ENCODE results near the gene WWOX. TPM values are rescaled to one million over a fixed set of nuclear protein-coding genes. Genes with fewer than 3 reads are reported as not detected.

The WWOX gene
- total and polyA plus RNA-seq, 3 experiments from 2014 or later: 17.2 to 18.6 (median 18.2) TPM

DNA sequence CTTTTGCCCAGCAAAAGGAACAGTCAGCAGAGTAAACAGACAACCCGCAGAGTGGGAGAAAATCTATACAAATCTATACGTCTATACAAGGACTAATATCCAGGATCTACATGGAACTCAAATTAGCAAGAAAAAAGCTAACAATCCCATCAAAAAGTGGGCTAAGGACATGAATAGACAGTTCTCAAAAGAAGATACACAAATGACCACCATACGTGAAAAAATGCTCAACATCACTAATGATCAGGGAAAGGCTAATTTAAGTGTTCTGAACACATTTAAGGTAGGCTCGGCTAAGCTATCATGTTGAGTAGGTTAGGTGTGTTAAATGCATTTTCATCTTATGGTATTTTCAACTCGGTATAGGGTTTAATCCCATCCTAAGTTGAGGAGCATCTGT is 598.0 kb downstream of the WWOX start:
- Mint-ChIP-seq H3K36me3 (no peaks in the 10 kb centered on the region), H3K27me3 (no peaks in the 10 kb centered on the region), H3K27ac (no peak overlapping the region), H3K9me3 (no peaks in the 10 kb centered on the region), H3K4me3 (no peak overlapping the region), H3K4me1 (no peaks in the 10 kb centered on the region)
- H3K27me3 ChIP-seq (ENCODE audit: insufficient read depth, low read length, poor library complexity, severe bottlenecking): no peaks in the 10 kb centered on the region
- ChIA-PET CTCF (interaction anchor here (1.3 kb wide), 1 partner anchor 73 kb away, joined by 4 read pairs; no protein-coding TSS in a partner anchor), POLR2A (no interaction called here)
- H3K27ac ChIP-seq (ENCODE audit: low read depth, low read length): no peak overlapping the region
- H3K9me3 ChIP-seq (ENCODE audit: low read length): no peaks in the 10 kb centered on the region
- no peaks in the 10 kb centered on the region for H3K36me3 ChIP-seq (ENCODE audit: insufficient read depth, low read length)
- H3K4me3 ChIP-seq (ENCODE audit: low read length): no peak overlapping the region
- no peak for DNase-seq
- H3K4me1 ChIP-seq (ENCODE audit: insufficient read depth, low read length): no peaks in the 10 kb centered on the region

DNA sequence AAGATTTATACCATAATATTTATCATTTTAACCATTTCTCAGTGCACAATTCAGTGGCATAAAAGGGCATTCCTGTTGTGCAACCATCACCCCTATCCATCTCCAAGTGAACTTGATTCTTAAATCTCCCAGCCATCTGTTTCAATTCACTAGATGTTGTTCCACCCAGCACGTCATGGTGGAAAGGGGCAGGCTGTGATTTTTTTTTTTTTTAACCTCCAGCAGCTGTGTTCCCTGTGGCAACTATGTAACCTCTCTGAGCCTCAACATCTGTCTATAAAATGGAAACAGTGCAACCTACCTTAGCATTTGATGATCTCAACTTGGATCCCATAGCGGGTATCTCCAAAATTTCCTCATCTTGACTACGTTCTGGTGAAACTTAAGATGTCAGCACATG is 604.5 kb downstream of the WWOX start:
- DNase-seq: no peak
- H3K27me3 Mint-ChIP-seq: no peaks in the 10 kb centered on the region
- no peak overlapping the region for H3K27ac ChIP-seq (ENCODE audit: low read depth, low read length)

GRCh38 chr16:78704416-78704815 is 605.0 kb downstream of the WWOX start:
- H3K36me3 Mint-ChIP-seq: peaks cover 0 to 4% (median 1%) of the 10 kb centered on the region in 3 donors
- Histone ChIP-seq H3K36me3 (ENCODE audit: insufficient read depth, low read length) (no peaks in the 10 kb centered on the region), H3K9me3 (ENCODE audit: low read length) (no peaks in the 10 kb centered on the region), H3K27me3 (ENCODE audit: insufficient read depth, low read length, poor library complexity, severe bottlenecking) (no peaks in the 10 kb centered on the region), H3K4me1 (ENCODE audit: insufficient read depth, low read length) (no peaks in the 10 kb centered on the region), H3K4me3 (ENCODE audit: low read length) (no peak overlapping the region), H3K27ac (ENCODE audit: low read depth, low read length) (no peak overlapping the region)
- H3K4me3 Mint-ChIP-seq: no peak overlapping the region
- H3K27ac Mint-ChIP-seq: no peak overlapping the region
- DNase-seq: no peak
- POLR2A ChIA-PET: no interaction called here
- H3K4me1 Mint-ChIP-seq: peaks cover 7 to 14% (median 12%) of the 10 kb centered on the region in 3 donors
- CTCF ChIA-PET: interaction anchor here (2.4 to 3.4 kb wide), 2 partner anchors 66 to 67 kb away, joined by 11 to 35 read pairs; no protein-coding TSS in a partner anchor
- peaks cover 1 to 5% (median 2%) of the 10 kb centered on the region in 5 donors for H3K9me3 Mint-ChIP-seq
- no peaks in the 10 kb centered on the region for H3K27me3 Mint-ChIP-seq

More for the DNA sequence above, 604.5 kb downstream of the WWOX start:
- no peaks in the 10 kb centered on the region for H3K27me3 ChIP-seq (ENCODE audit: insufficient read depth, low read length, poor library complexity, severe bottlenecking)
- H3K36me3 Mint-ChIP-seq: peaks cover 0 to 4% (median 1%) of the 10 kb centered on the region in 3 donors
- ChIA-PET POLR2A (no interaction called here), CTCF (interaction anchor here (2.4 kb wide), 1 partner anchor 67 kb away, joined by 11 read pairs; no protein-coding TSS in a partner anchor)
- H3K4me1 ChIP-seq (ENCODE audit: insufficient read depth, low read length): no peaks in the 10 kb centered on the region
- H3K9me3 ChIP-seq (ENCODE audit: low read length): no peaks in the 10 kb centered on the region
- H3K27ac Mint-ChIP-seq: no peak overlapping the region
- no peak overlapping the region for H3K4me3 Mint-ChIP-seq
- H3K9me3 Mint-ChIP-seq: peaks cover 1 to 5% (median 2%) of the 10 kb centered on the region in 5 donors
- H3K4me1 Mint-ChIP-seq: peaks cover 7 to 14% (median 12%) of the 10 kb centered on the region in 3 donors
- H3K4me3 ChIP-seq (ENCODE audit: low read length): no peak overlapping the region
- no peaks in the 10 kb centered on the region for H3K36me3 ChIP-seq (ENCODE audit: insufficient read depth, low read length)

- Histone ChIP-seq H3K27me3 (ENCODE audit: insufficient read depth, low read length, poor library complexity, severe bottlenecking) (no peaks in the 10 kb centered on the region), H3K9me3 (ENCODE audit: low read length) (no peaks in the 10 kb centered on the region), H3K4me1 (ENCODE audit: insufficient read depth, low read length) (no peaks in the 10 kb centered on the region), H3K27ac (ENCODE audit: low read depth, low read length) (no peak overlapping the region), H3K36me3 (ENCODE audit: insufficient read depth, low read length) (no peaks in the 10 kb centered on the region), H3K4me3 (ENCODE audit: low read length) (no peak overlapping the region)
- H3K4me3 Mint-ChIP-seq: no peak overlapping the region
- H3K36me3 Mint-ChIP-seq: peaks cover 0 to 4% (median 1%) of the 10 kb centered on the region in 3 donors
- DNase-seq: peak in 2 of 5 donors; percentile 1 to 40
- H3K4me1 Mint-ChIP-seq: peaks cover 7 to 14% (median 12%) of the 10 kb centered on the region in 3 donors
- H3K9me3 Mint-ChIP-seq: peaks cover 1 to 5% (median 2%) of the 10 kb centered on the region in 5 donors
- H3K27me3 Mint-ChIP-seq: no peaks in the 10 kb centered on the region
- ChIA-PET POLR2A (interaction anchor here (0.5 to 1.2 kb wide), 3 partner anchors 17 to 896 kb away, joined by 3 to 4 read pairs (median 4); no protein-coding TSS in a partner anchor), CTCF (interaction anchor here (0.6 to 3.4 kb wide), 10 partner anchors 9 to 897 kb away, joined by 3 to 35 read pairs (median 4); partner anchors contain the start of gene MAF)
- no peak overlapping the region for H3K27ac Mint-ChIP-seq
These were observed 606.2 kb downstream of the WWOX start for GRCh38 chr16:78705694-78706093.

GRCh38 chr16:78706637-78707036 is 607.2 kb downstream of the WWOX start:
- no peak for DNase-seq
- Mint-ChIP-seq H3K9me3 (peaks cover 1 to 5% (median 2%) of the 10 kb centered on the region in 5 donors), H3K27me3 (no peaks in the 10 kb centered on the region), H3K36me3 (peaks cover 0 to 4% (median 1%) of the 10 kb centered on the region in 3 donors), H3K4me1 (peaks cover 7 to 14% (median 12%) of the 10 kb centered on the region in 3 donors), H3K4me3 (peak overlapping the region in 1 of 7 donors; percentile 8), H3K27ac (no peak overlapping the region)
- Histone ChIP-seq H3K36me3 (ENCODE audit: insufficient read depth, low read length) (no peaks in the 10 kb centered on the region), H3K27ac (ENCODE audit: low read depth, low read length) (no peak overlapping the region), H3K4me3 (ENCODE audit: low read length) (no peak overlapping the region), H3K9me3 (ENCODE audit: low read length) (no peaks in the 10 kb centered on the region), H3K27me3 (ENCODE audit: insufficient read depth, low read length, poor library complexity, severe bottlenecking) (no peaks in the 10 kb centered on the region), H3K4me1 (ENCODE audit: insufficient read depth, low read length) (no peaks in the 10 kb centered on the region)
- ChIA-PET CTCF (interaction anchor here (1.0 to 3.4 kb wide), 8 partner anchors 8 to 896 kb away, joined by 3 to 35 read pairs (median 6); partner anchors contain the start of gene MAF), POLR2A (interaction anchor here (0.5 kb wide), 1 partner anchor 11 kb away, joined by 3 read pairs; no protein-coding TSS in a partner anchor)

- Mint-ChIP-seq H3K9me3 (peaks cover 1 to 5% (median 2%) of the 10 kb centered on the region in 5 donors), H3K27ac (no peak overlapping the region), H3K4me3 (no peak overlapping the region), H3K36me3 (peaks cover 0 to 4% (median 1%) of the 10 kb centered on the region in 3 donors), H3K4me1 (peaks cover 7 to 14% (median 12%) of the 10 kb centered on the region in 3 donors), H3K27me3 (no peaks in the 10 kb centered on the region)
- Histone ChIP-seq H3K27me3 (ENCODE audit: insufficient read depth, low read length, poor library complexity, severe bottlenecking) (no peaks in the 10 kb centered on the region), H3K4me1 (ENCODE audit: insufficient read depth, low read length) (no peaks in the 10 kb centered on the region), H3K27ac (ENCODE audit: low read depth, low read length) (no peak overlapping the region), H3K36me3 (ENCODE audit: insufficient read depth, low read length) (no peaks in the 10 kb centered on the region), H3K4me3 (ENCODE audit: low read length) (no peak overlapping the region), H3K9me3 (ENCODE audit: low read length) (no peaks in the 10 kb centered on the region)
- POLR2A ChIA-PET: no interaction called here
- no peak for DNase-seq
- CTCF ChIA-PET: no interaction called here
These were observed 609.9 kb downstream of the WWOX start for GRCh38 chr16:78709137-78709884.

DNA sequence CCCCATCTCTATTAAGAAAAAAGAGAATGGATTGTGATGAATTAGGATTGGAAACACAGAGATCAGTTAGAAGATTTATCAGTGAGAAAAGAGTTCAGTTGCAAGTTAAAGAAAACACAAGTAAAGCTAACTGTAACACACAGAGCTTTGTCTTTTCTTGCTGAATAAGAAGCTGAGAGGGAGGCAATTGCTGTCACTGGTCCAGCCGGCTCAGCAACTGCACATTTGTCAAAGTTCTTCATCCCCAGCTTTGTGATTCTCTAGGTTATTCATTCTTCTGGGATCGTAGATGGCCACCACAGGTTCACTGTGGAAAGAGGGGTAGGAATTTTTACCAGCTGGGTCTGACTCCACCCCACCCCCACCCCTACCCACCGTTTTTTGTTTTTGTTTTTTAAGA is 615.7 kb downstream of the WWOX start:
- DNase-seq: no peak
- Mint-ChIP-seq H3K36me3 (no peaks in the 10 kb centered on the region), H3K4me3 (no peak overlapping the region), H3K27me3 (no peaks in the 10 kb centered on the region), H3K9me3 (no peaks in the 10 kb centered on the region), H3K4me1 (peaks cover 0 to 11% (median 0%) of the 10 kb centered on the region in 3 donors), H3K27ac (peak overlapping the region in 1 of 8 donors; percentile 51)
- ChIA-PET CTCF (interaction anchor here (1.4 to 1.7 kb wide), 2 partner anchors 9 to 55 kb away, joined by 5 to 6 read pairs; no protein-coding TSS in a partner anchor), POLR2A (no interaction called here)
- no peak overlapping the region for H3K27ac ChIP-seq (ENCODE audit: low read depth, low read length)
- no peak overlapping the region for H3K4me3 ChIP-seq (ENCODE audit: low read length)
- H3K36me3 ChIP-seq (ENCODE audit: insufficient read depth, low read length): no peaks in the 10 kb centered on the region
- H3K4me1 ChIP-seq (ENCODE audit: insufficient read depth, low read length): no peaks in the 10 kb centered on the region
- no peaks in the 10 kb centered on the region for H3K27me3 ChIP-seq (ENCODE audit: insufficient read depth, low read length, poor library complexity, severe bottlenecking)
- no peaks in the 10 kb centered on the region for H3K9me3 ChIP-seq (ENCODE audit: low read length)

DNA sequence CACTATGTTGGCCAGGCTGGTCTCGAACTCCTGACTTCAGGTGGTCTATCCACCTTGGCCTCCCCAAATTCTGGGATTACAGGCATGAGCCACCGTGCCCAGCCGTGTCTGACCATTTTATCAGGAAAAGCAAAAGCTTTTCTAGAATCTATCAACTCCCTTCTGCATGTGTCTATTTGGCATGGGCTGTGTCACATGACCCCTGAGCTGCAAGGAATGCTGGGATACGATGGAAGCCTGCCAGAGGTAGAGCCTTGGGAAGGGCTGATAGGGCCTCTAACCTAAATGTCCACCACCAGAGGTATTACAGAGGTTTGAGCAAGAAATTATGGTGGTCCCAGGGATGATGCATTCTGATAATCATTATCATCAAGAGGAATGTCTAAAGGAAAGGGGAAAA is 616.2 kb downstream of the WWOX start:
- no peak for DNase-seq
- H3K4me3 Mint-ChIP-seq: no peak overlapping the region
- H3K27me3 ChIP-seq (ENCODE audit: insufficient read depth, low read length, poor library complexity, severe bottlenecking): no peaks in the 10 kb centered on the region
- no peaks in the 10 kb centered on the region for H3K36me3 Mint-ChIP-seq
- H3K27ac ChIP-seq (ENCODE audit: low read depth, low read length): no peak overlapping the region
- no peaks in the 10 kb centered on the region for H3K9me3 Mint-ChIP-seq
- peaks cover 0 to 11% (median 0%) of the 10 kb centered on the region in 3 donors for H3K4me1 Mint-ChIP-seq
- no peaks in the 10 kb centered on the region for H3K36me3 ChIP-seq (ENCODE audit: insufficient read depth, low read length)
- CTCF ChIA-PET: interaction anchor here (1.4 to 1.7 kb wide), 2 partner anchors 10 to 54 kb away, joined by 5 to 6 read pairs; no protein-coding TSS in a partner anchor
- no peaks in the 10 kb centered on the region for H3K4me1 ChIP-seq (ENCODE audit: insufficient read depth, low read length)
- POLR2A ChIA-PET: no interaction called here
- H3K27ac Mint-ChIP-seq: no peak overlapping the region
- no peaks in the 10 kb centered on the region for H3K9me3 ChIP-seq (ENCODE audit: low read length)
- H3K27me3 Mint-ChIP-seq: no peaks in the 10 kb centered on the region
- H3K4me3 ChIP-seq (ENCODE audit: low read length): no peak overlapping the region
